Measurements from ENCODE around the gene CEP120. TPM values are rescaled to one million over a fixed set of nuclear protein-coding genes. Genes with fewer than 3 reads are reported as not detected.
"Not testable (repeated sequence)": the region's sequence is repeated elsewhere in the genome, so short reads cannot be mapped to it uniquely, and the experiment has no call there.

The CEP120 gene
- polyA plus RNA-seq (ENCODE audit: insufficient read length in 4 of 4), result 10 to 100 TPM; 19.8 to 26.5 (median 24.3) TPM

GRCh38 chr5:123423278-123424149, at the start of gene CEP120:
TSS of gene CEP120 (minus strand) at chr5:123423403. CDS start at chr5:123422998, 405 bp downstream.
- DNase-seq (ENCODE audit: low read depth in 4 of 4, low spot score in 3 of 4), result peak; percentile 95 to 98 (median 98)

GRCh38 chr5:123472150-123472924, 49.1 kb upstream of the CEP120 start:
- DNase-seq (ENCODE audit: low read depth in 4 of 4, low spot score in 3 of 4), result no peak

GRCh38 chr5:123471385-123471784, 48.2 kb upstream of the CEP120 start:
- no peak for DNase-seq (ENCODE audit: low read depth in 4 of 4, low spot score in 3 of 4)

GRCh38 chr5:123466839-123467238, 43.6 kb upstream of the CEP120 start:
- DNase-seq (ENCODE audit: low read depth in 4 of 4, low spot score in 3 of 4), result not testable (repeated sequence)

GRCh38 chr5:123460296-123460729, 37.1 kb upstream of the CEP120 start:
- peak in 1 of 4 donors; percentile 6 for DNase-seq (ENCODE audit: low read depth in 4 of 4, low spot score in 3 of 4)

- not testable (repeated sequence) for DNase-seq (ENCODE audit: low read depth in 4 of 4, low spot score in 3 of 4)
Observed at GRCh38 chr5:123458994-123459393, 35.8 kb upstream of the CEP120 start.

- no peak for DNase-seq (ENCODE audit: low read depth in 4 of 4, low spot score in 3 of 4)
Observed at GRCh38 chr5:123456242-123456641, 33.0 kb upstream of the CEP120 start.

- no peak for DNase-seq (ENCODE audit: low read depth in 4 of 4, low spot score in 3 of 4)
Observed at GRCh38 chr5:123455640-123456039, 32.4 kb upstream of the CEP120 start.

GRCh38 chr5:123455095-123455494, 31.9 kb upstream of the CEP120 start:
- no peak for DNase-seq (ENCODE audit: low read depth in 4 of 4, low spot score in 3 of 4)

GRCh38 chr5:123454259-123454911, 31.2 kb upstream of the CEP120 start:
- no peak for DNase-seq (ENCODE audit: low read depth in 4 of 4, low spot score in 3 of 4)

- no peak for DNase-seq (ENCODE audit: low read depth in 4 of 4, low spot score in 3 of 4)
Observed at GRCh38 chr5:123452401-123452800, 29.2 kb upstream of the CEP120 start.

- DNase-seq (ENCODE audit: low read depth in 4 of 4, low spot score in 3 of 4), result no peak
Observed at GRCh38 chr5:123451047-123451446, 27.8 kb upstream of the CEP120 start.

GRCh38 chr5:123450640-123451039, 27.4 kb upstream of the CEP120 start:
- DNase-seq (ENCODE audit: low read depth in 4 of 4, low spot score in 3 of 4), result peak; percentile 16 to 44 (median 36)

- no peak for DNase-seq (ENCODE audit: low read depth in 4 of 4, low spot score in 3 of 4)
Observed at GRCh38 chr5:123450114-123450513, 26.9 kb upstream of the CEP120 start.

- no peak for DNase-seq (ENCODE audit: low read depth in 4 of 4, low spot score in 3 of 4)
Observed at GRCh38 chr5:123449424-123449974, 26.3 kb upstream of the CEP120 start.

- DNase-seq (ENCODE audit: low read depth in 4 of 4, low spot score in 3 of 4), result no peak
Observed at GRCh38 chr5:123448743-123449142, 25.5 kb upstream of the CEP120 start.

- no peak for DNase-seq (ENCODE audit: low read depth in 4 of 4, low spot score in 3 of 4)
Observed at GRCh38 chr5:123448017-123448617, 24.9 kb upstream of the CEP120 start.

GRCh38 chr5:123444016-123444415, 20.8 kb upstream of the CEP120 start:
- no peak for DNase-seq (ENCODE audit: low read depth in 4 of 4, low spot score in 3 of 4)

GRCh38 chr5:123441408-123441807, 18.2 kb upstream of the CEP120 start:
- no peak for DNase-seq (ENCODE audit: low read depth in 4 of 4, low spot score in 3 of 4)

All from right renal pelvis (tissue), 4 donors.